ENCODE results near the gene BCCIP.

- TF ChIP-seq CTCF (IDR thresholded peaks at IDR 0.05), result no peak
- TF ChIP-seq EP300 (IDR thresholded peaks at IDR 0.05), result no peak
- TF ChIP-seq POLR2A (IDR thresholded peaks at IDR 0.05), result no peak
Measured at GRCh38 chr10:125840955-125841354, 17.6 kb downstream of the BCCIP start.
